ENCODE data around the gene GPR180.

GPR180 gene

DNA sequence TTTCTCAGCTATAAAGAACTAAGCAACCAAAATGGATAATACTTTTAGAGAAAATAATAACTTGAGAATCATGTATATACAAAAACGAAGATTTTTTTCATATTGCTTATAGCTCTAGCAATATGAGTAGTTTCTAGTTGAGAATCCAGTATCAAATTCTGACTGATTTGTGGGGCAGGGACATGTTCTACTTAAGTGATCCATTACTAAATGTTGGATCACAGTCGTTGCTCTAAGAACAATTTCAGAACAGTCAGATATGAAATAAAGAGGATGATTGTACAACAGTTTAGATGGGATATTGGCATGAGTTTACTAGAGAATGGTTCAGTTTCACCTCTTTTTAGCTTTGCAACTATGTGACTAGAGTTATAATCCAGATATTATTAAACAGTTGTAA lies 70.7 kb downstream of the GPR180 start:
- TF ChIP-seq SPI1 (IDR thresholded peaks at IDR 0.05; ENCODE audit: borderline replicate concordance, low read depth) = no peak
- TF ChIP-seq, protein P1, sequence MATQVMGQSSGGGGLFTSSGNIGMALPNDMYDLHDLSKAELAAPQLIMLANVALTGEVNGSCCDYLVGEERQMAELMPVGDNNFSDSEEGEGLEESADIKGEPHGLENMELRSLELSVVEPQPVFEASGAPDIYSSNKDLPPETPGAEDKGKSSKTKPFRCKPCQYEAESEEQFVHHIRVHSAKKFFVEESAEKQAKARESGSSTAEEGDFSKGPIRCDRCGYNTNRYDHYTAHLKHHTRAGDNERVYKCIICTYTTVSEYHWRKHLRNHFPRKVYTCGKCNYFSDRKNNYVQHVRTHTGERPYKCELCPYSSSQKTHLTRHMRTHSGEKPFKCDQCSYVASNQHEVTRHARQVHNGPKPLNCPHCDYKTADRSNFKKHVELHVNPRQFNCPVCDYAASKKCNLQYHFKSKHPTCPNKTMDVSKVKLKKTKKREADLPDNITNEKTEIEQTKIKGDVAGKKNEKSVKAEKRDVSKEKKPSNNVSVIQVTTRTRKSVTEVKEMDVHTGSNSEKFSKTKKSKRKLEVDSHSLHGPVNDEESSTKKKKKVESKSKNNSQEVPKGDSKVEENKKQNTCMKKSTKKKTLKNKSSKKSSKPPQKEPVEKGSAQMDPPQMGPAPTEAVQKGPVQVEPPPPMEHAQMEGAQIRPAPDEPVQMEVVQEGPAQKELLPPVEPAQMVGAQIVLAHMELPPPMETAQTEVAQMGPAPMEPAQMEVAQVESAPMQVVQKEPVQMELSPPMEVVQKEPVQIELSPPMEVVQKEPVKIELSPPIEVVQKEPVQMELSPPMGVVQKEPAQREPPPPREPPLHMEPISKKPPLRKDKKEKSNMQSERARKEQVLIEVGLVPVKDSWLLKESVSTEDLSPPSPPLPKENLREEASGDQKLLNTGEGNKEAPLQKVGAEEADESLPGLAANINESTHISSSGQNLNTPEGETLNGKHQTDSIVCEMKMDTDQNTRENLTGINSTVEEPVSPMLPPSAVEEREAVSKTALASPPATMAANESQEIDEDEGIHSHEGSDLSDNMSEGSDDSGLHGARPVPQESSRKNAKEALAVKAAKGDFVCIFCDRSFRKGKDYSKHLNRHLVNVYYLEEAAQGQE (IDR thresholded peaks at IDR 0.05; ENCODE audit: insufficient replicate concordance, low read depth) = no peak
- no peak for DNase-seq (ENCODE audit: low read depth in 1 of 2, low spot score in 1 of 2)
- Histone ChIP-seq H3K4me3 (replicated peaks; ENCODE audit: insufficient read depth, low read length) (no peak overlapping the region), H3K27me3 (ENCODE audit: insufficient read depth, poor library complexity, severe bottlenecking) (no peaks in the 10 kb centered on the region), H3K27ac (replicated peaks) (no peak overlapping the region)

DNA sequence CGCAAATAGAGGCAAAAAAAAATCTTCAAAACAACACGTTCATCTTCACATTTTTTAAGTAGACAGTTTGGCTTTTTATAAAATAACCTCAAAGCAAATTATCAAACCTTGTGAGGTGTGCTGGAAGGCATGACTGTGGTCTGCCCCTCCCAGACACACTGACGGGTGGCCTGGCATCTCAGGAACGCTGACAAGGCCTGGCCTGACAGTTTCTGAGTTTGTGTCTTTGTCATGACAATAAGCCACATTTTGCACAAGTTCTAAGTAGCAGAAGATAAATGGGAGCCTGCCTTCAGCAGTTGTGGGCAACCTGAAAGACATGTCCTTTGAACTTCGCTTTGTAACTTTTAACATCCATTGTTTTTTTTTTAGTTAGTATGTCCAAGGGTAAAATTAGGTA lies 72.2 kb downstream of the GPR180 start:
- no peak overlapping the region for H3K27ac ChIP-seq (replicated peaks)
- H3K27me3 ChIP-seq (ENCODE audit: insufficient read depth, poor library complexity, severe bottlenecking) = no peaks in the 10 kb centered on the region
- H3K4me3 ChIP-seq (replicated peaks; ENCODE audit: insufficient read depth, low read length) = no peak overlapping the region
- TF ChIP-seq, protein P1 (IDR thresholded peaks at IDR 0.05; ENCODE audit: insufficient replicate concordance, low read depth) = no peak
- TF ChIP-seq SPI1 (IDR thresholded peaks at IDR 0.05; ENCODE audit: borderline replicate concordance, low read depth) (no peak), POLR2AphosphoS5 (IDR thresholded peaks at IDR 0.05; ENCODE audit: low read depth) (no peak), GABPA (IDR thresholded peaks at IDR 0.05; ENCODE audit: low read depth) (no peak)
- TF ChIP-seq, protein P2, sequence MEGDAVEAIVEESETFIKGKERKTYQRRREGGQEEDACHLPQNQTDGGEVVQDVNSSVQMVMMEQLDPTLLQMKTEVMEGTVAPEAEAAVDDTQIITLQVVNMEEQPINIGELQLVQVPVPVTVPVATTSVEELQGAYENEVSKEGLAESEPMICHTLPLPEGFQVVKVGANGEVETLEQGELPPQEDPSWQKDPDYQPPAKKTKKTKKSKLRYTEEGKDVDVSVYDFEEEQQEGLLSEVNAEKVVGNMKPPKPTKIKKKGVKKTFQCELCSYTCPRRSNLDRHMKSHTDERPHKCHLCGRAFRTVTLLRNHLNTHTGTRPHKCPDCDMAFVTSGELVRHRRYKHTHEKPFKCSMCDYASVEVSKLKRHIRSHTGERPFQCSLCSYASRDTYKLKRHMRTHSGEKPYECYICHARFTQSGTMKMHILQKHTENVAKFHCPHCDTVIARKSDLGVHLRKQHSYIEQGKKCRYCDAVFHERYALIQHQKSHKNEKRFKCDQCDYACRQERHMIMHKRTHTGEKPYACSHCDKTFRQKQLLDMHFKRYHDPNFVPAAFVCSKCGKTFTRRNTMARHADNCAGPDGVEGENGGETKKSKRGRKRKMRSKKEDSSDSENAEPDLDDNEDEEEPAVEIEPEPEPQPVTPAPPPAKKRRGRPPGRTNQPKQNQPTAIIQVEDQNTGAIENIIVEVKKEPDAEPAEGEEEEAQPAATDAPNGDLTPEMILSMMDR (IDR thresholded peaks at IDR 0.05; ENCODE audit: insufficient read depth, low read length) = no peak
- no peak for DNase-seq (ENCODE audit: low read depth in 1 of 2, low spot score in 1 of 2)

DNA sequence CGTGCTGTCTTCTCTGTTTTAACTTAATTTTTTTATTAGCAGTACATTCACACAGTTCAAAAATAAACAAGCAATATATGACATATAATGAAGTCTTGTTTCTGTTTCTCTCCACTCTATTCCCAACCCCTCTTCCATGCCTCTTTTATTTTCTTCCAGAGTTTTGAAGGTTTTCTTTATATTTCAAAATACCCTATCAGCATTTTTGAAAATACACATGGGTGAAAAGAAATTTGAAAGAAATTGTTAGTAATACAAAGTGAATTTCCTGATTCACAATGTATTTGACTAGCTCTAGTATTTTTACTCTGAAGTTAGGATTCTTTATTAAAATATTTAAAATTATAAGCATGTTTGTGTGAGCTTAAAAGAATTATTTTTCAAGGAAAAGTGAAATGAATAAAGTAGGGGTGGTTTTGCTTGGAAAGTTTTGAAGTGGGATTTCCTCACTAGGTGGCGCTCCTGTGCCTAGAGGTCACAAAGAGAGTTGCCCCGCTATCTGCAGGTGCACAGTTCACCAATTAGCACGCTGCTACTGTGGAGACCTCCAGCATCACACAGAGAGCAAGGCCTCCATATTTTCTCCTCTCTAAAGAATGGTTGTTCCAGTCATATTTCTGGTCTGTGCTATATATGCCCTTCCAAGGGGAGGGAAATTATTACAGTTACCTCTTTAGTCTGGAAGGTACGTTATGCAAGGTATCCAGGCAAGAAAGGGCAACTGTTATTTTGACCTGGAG lies 73.1 kb downstream of the GPR180 start:
- Histone ChIP-seq H3K27me3 (ENCODE audit: insufficient read depth, poor library complexity, severe bottlenecking) (no peaks in the 10 kb centered on the region), H3K4me3 (replicated peaks; ENCODE audit: insufficient read depth, low read length) (no peak overlapping the region), H3K27ac (replicated peaks) (no peak overlapping the region)
- TF ChIP-seq, protein P2 (IDR thresholded peaks at IDR 0.05; ENCODE audit: insufficient read depth, low read length) = peak; percentile 41
- TF ChIP-seq POLR2AphosphoS5 (IDR thresholded peaks at IDR 0.05; ENCODE audit: low read depth) = no peak
- DNase-seq (ENCODE audit: low read depth in 1 of 2, low spot score in 1 of 2) = peak; percentile 6 to 57

DNA sequence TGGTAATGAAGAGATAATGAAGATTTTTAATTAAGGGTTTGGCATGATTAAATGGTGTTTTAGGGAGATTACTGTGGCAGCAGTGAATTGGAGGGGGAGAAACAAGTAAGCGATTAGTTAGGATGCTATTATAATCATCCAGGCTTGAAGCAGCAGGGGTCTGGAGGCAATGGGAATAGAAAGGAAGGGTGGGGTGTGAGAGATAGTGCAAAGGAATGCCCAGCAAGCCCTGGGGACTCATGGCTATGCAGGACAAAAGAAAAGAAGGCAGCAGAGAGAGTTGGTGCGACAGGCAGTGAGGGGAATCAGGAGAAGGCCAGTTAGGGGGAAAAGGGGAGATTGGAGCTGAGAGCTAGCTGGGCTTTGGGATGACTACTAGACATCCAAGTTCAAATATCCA lies 76.1 kb downstream of the GPR180 start:
- DNase-seq (ENCODE audit: low read depth in 1 of 2, low spot score in 1 of 2) = no peak
- H3K27ac ChIP-seq (replicated peaks) = no peak overlapping the region

More for the DNA sequence above, 76.1 kb downstream of the GPR180 start:
- TF ChIP-seq POLR2AphosphoS5 (IDR thresholded peaks at IDR 0.05; ENCODE audit: low read depth) (no peak), GABPA (IDR thresholded peaks at IDR 0.05; ENCODE audit: low read depth) (no peak), SPI1 (IDR thresholded peaks at IDR 0.05; ENCODE audit: borderline replicate concordance, low read depth) (no peak)
- TF ChIP-seq, protein P1 (IDR thresholded peaks at IDR 0.05; ENCODE audit: insufficient replicate concordance, low read depth) = no peak
- TF ChIP-seq, protein P2 (IDR thresholded peaks at IDR 0.05; ENCODE audit: insufficient read depth, low read length) = no peak
- no peak overlapping the region for H3K4me3 ChIP-seq (replicated peaks; ENCODE audit: insufficient read depth, low read length)
- H3K27me3 ChIP-seq (ENCODE audit: insufficient read depth, poor library complexity, severe bottlenecking) = peaks cover 3% of the 10 kb centered on the region

Data from HL-60 (cell line).